ENCODE measurements around the gene TM9SF2.

Gene TM9SF2

DNA sequence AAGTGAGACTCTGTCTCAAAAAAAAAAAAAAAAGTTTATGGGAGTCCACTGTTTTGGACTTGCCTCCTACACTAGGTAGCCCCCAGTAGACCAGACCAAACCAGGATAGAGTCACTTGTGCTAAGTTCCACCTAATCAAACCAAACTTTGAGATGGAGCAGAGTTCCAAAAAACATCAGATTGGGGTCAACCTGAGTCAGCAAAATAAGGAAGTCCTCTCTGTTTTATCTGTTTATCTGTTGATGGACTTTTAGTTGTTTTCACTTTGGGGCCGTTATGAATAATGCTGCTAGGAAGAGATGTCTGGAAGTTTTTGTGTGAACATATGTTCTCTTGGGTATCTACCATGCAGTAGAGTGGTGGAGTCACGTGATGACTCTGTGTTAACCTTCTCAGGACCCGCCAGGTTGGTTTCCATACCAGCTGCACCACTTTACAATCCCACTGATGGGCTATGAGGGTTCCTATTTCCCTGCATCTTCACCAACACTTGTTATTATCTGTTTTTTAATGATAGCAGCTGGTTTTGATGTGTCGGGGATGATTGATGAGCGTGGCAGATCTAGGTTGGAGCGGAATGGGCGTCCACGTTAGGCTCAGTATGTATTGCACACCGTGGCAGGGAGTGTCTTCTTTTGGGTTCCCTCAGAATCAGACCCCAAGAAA, 46.6 kb upstream of the TM9SF2 start:
- ChIA-PET POLR2A (interaction anchor here (0.5 kb wide), 1 partner anchor 115 kb away, joined by 4 read pairs; no protein-coding TSS in a partner anchor), CTCF (no interaction called here)
- H3K4me1 ChIP-seq (ENCODE audit: control insufficient read depth, insufficient read depth, low read length), result no peaks in the 10 kb centered on the region
- no peaks in the 10 kb centered on the region for H3K9me3 ChIP-seq (ENCODE audit: control insufficient read depth, insufficient read depth, low read depth, low read length)
- no peak overlapping the region for H3K27ac ChIP-seq (ENCODE audit: extremely low read depth, low read depth, low read length)
- no peaks in the 10 kb centered on the region for H3K36me3 ChIP-seq (ENCODE audit: control insufficient read depth in 2 of 2, insufficient read depth in 1 of 2, low read length in 2 of 2)
- no peak overlapping the region for H3K4me3 ChIP-seq (ENCODE audit: low read depth, low read length)
- TF ChIP-seq TCF7L2 (IDR thresholded peaks at IDR 0.05; ENCODE audit: borderline replicate concordance, low read depth, low read length), result no peak
- peak; percentile 98 for TF ChIP-seq ZNF184 (tag by site-specific recombination; IDR thresholded peaks at IDR 0.05)

DNA sequence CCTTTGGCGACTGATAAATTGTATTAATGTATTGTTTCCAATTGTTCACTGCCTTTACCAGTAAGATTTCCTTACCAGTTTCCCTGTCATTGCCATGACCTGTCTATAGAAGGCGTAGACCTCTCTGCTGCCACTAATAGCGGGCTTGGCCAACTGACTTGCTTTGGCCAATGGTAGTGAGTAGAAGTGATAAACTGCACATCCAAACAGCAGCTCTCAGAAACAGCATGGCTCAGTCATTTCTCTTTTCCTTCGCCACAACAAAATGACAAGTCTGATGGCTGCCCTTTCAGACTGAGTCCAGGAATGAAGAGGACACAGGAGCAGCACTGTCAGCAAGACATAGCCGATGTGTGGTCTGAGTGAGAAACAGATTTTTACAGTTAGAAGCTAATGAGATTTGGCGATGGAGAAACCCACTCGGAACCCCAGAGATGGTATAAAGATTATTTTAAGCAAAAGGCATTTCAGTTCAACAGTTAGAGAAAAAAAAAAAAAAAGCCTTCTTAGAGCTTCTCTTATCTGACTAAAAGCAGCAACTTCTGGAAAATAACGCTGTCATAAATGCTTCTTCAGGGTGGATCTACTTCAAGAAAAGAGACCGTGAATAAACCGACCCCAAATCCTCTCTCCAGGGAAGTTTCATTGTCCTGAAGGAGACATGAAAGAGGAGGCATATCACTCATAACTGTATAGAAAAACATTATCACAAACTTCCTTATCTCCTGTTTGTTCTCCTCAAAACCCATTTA, 42.0 kb upstream of the TM9SF2 start:
- ChIA-PET CTCF (interaction anchor here (0.7 kb wide), 1 partner anchor 132 kb away, joined by 3 read pairs; no protein-coding TSS in a partner anchor), POLR2A (no interaction called here)
- no peaks in the 10 kb centered on the region for H3K36me3 ChIP-seq (ENCODE audit: control insufficient read depth in 2 of 2, insufficient read depth in 1 of 2, low read length in 2 of 2)
- TF ChIP-seq ZNF169 (tag by site-specific recombination; IDR thresholded peaks at IDR 0.05) (no peak), ZNF23 (tag by site-specific recombination; IDR thresholded peaks at IDR 0.05; ENCODE audit: borderline replicate concordance) (no peak), BCL11B (tag by site-specific recombination; IDR thresholded peaks at IDR 0.05; ENCODE audit: low read depth) (no peak), ZNF76 (tag by site-specific recombination; IDR thresholded peaks at IDR 0.05; ENCODE audit: borderline replicate concordance, low read depth) (no peak), ZNF24 (tag by site-specific recombination; IDR thresholded peaks at IDR 0.05) (no peak), GLIS2 (tag by site-specific recombination; IDR thresholded peaks at IDR 0.05) (no peak), ZNF544 (tag by site-specific recombination; IDR thresholded peaks at IDR 0.05) (no peak), ZNF112 (tag by site-specific recombination; IDR thresholded peaks at IDR 0.05) (no peak), ZSCAN16 (tag by site-specific recombination; IDR thresholded peaks at IDR 0.05) (no peak), BCL6B (tag by site-specific recombination; IDR thresholded peaks at IDR 0.05) (no peak), TCF7L2 (IDR thresholded peaks at IDR 0.05; ENCODE audit: borderline replicate concordance, low read depth, low read length) (no peak), ZNF596 (tag by site-specific recombination; IDR thresholded peaks at IDR 0.05) (no peak), ZNF645 (tag by site-specific recombination; IDR thresholded peaks at IDR 0.05) (no peak), RBAK (tag by site-specific recombination; IDR thresholded peaks at IDR 0.05) (no peak), ZNF639 (tag by site-specific recombination; IDR thresholded peaks at IDR 0.05) (no peak), GFI1B (tag by site-specific recombination; IDR thresholded peaks at IDR 0.05) (no peak)
- TF ChIP-seq, protein P1, sequence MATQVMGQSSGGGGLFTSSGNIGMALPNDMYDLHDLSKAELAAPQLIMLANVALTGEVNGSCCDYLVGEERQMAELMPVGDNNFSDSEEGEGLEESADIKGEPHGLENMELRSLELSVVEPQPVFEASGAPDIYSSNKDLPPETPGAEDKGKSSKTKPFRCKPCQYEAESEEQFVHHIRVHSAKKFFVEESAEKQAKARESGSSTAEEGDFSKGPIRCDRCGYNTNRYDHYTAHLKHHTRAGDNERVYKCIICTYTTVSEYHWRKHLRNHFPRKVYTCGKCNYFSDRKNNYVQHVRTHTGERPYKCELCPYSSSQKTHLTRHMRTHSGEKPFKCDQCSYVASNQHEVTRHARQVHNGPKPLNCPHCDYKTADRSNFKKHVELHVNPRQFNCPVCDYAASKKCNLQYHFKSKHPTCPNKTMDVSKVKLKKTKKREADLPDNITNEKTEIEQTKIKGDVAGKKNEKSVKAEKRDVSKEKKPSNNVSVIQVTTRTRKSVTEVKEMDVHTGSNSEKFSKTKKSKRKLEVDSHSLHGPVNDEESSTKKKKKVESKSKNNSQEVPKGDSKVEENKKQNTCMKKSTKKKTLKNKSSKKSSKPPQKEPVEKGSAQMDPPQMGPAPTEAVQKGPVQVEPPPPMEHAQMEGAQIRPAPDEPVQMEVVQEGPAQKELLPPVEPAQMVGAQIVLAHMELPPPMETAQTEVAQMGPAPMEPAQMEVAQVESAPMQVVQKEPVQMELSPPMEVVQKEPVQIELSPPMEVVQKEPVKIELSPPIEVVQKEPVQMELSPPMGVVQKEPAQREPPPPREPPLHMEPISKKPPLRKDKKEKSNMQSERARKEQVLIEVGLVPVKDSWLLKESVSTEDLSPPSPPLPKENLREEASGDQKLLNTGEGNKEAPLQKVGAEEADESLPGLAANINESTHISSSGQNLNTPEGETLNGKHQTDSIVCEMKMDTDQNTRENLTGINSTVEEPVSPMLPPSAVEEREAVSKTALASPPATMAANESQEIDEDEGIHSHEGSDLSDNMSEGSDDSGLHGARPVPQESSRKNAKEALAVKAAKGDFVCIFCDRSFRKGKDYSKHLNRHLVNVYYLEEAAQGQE (tag by site-specific recombination; IDR thresholded peaks at IDR 0.05), result no peak
- TF ChIP-seq, protein P2, sequence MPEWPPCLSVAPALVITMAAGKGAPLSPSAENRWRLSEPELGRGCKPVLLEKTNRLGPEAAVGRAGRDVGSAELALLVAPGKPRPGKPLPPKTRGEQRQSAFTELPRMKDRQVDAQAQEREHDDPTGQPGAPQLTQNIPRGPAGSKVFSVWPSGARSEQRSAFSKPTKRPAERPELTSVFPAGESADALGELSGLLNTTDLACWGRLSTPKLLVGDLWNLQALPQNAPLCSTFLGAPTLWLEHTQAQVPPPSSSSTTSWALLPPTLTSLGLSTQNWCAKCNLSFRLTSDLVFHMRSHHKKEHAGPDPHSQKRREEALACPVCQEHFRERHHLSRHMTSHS (tag by site-specific recombination; IDR thresholded peaks at IDR 0.05), result no peak
- no peak overlapping the region for H3K4me3 ChIP-seq (ENCODE audit: low read depth, low read length)
- no peak overlapping the region for H3K27ac ChIP-seq (ENCODE audit: extremely low read depth, low read depth, low read length)
- no peaks in the 10 kb centered on the region for H3K4me1 ChIP-seq (ENCODE audit: control insufficient read depth, insufficient read depth, low read length)
- no peaks in the 10 kb centered on the region for H3K9me3 ChIP-seq (ENCODE audit: control insufficient read depth, insufficient read depth, low read depth, low read length)
